Left lung (tissue), 10 donors: ENCODE measurements around the gene SEMA3D. TPM values are rescaled to one million over a fixed set of nuclear protein-coding genes. Genes with fewer than 3 reads are reported as not detected.

Experiments used
- ATAC-seq: fragments of 200-7000 bp; cut with Tn5 transposase; one replicate; pipeline ENCODE4 v1.9.1; 2020; ENCODE audit warnings: moderate library complexity
- DNase-seq, 4 donors: peaks; one replicate each; pipeline ENCODE4 v3.0.0-alpha.2; 2013 to 2020
- H3K27ac ChIP-seq, 2 donors: fragments of 200-600 bp; sonication (generic) in 1 of 2; one replicate each; pipeline versions ENCODE4 v1.5.0 to v1.8.0; 2020 to 2021
- H3K27me3 ChIP-seq, 2 donors: fragments of 200-600 bp; sonication (generic) in 1 of 2; one replicate each; pipeline versions ENCODE4 v1.5.0 to v1.8.0; 2020 to 2021
- H3K36me3 ChIP-seq, 2 donors: fragments of 200-600 bp; sonication (generic) in 1 of 2; one replicate each; pipeline versions ENCODE4 v1.5.0 to v1.8.0; 2020 to 2021
- H3K4me1 ChIP-seq, 2 donors: fragments of 200-600 bp; one replicate each; pipeline ENCODE4 v1.8.0; 2021
- H3K4me3 ChIP-seq, 2 donors: fragments of 200-600 bp; sonication (generic) in 1 of 2; one replicate each; pipeline versions ENCODE4 v1.5.0 to v1.8.0; 2020 to 2021; ENCODE audit warnings: mild to moderate bottlenecking in 1 of 2
- H3K9me3 ChIP-seq, 2 donors: fragments of 200-600 bp; sonication (generic) in 1 of 2; one replicate each; pipeline versions ENCODE4 v1.5.0 to v1.8.0; 2020 to 2021
- intact Hi-C, 2 donors: fragments of 100-400 bp; cut with DNase I; formaldehyde crosslinking; loops; one replicate each; pipeline versions ENCODE4 v1.11.2 to v1.14.2; 2022
- polyA plus RNA-seq, 6 donors: library from polyadenylated mRNA; unstranded; fragments of 120-200 nt; gene quantifications; one replicate each; pipeline ENCODE4 v1.2.1, GENCODE V29; 2013; ENCODE audit not compliant: insufficient read length in 6 of 6
- total RNA-seq, 2 donors: library from RNA; stranded (reverse); fragmentation: NEBNext Ultra II Directional; extraction: Animal tissue kit (Norgen Biotek cat#: 25700); gene quantifications; one replicate each; pipeline ENCODE4 v1.2.1, GENCODE V29; 2021
- TF ChIP-seq, protein P1 (sequence below), 2 donors: fragments of 200-600 bp; sonication (generic) in 1 of 2; IDR thresholded peaks; one replicate each; pipeline versions ENCODE4 v1.5.0 to v1.8.0; 2021; ENCODE audit warnings: antibody characterized with exemption in 2 of 2
- donor health status: DM: no; HTN: yes; CAD: no.
- donor health status: DM: no; HTN: no; CAD: no.

Gene SEMA3D
- total and polyA plus RNA-seq, 8 donors = 5.5 to 68.5 (median 46.3) TPM

DNA sequence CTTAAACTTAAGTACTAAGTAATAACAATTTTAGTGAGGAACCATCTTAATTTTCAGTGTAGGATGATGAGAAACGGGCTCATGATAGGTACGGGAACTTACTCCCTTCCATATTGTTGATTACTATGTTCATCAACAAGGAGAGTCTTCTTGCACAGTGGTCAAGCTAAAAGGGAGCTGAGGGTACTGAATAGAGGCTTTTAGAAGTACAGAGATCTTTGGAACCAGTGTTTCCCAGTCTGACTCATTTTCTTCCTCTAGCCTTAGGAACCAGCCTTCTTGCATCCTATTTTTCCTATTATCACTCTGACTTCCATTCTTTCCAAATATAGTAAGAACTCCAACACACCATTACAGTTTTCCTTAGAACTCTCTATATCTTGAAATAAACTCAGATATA lies 17.6 kb upstream of the SEMA3D start:
- Histone ChIP-seq H3K27ac (no peak overlapping the region), H3K4me1 (no peaks in the 10 kb centered on the region), H3K27me3 (no peaks in the 10 kb centered on the region), H3K4me3 (no peak overlapping the region), H3K9me3 (no peaks in the 10 kb centered on the region), H3K36me3 (no peaks in the 10 kb centered on the region)
- intact Hi-C loops = no loop called here
- ATAC-seq (no peak), DNase-seq (no peak)
- TF ChIP-seq, protein P1, sequence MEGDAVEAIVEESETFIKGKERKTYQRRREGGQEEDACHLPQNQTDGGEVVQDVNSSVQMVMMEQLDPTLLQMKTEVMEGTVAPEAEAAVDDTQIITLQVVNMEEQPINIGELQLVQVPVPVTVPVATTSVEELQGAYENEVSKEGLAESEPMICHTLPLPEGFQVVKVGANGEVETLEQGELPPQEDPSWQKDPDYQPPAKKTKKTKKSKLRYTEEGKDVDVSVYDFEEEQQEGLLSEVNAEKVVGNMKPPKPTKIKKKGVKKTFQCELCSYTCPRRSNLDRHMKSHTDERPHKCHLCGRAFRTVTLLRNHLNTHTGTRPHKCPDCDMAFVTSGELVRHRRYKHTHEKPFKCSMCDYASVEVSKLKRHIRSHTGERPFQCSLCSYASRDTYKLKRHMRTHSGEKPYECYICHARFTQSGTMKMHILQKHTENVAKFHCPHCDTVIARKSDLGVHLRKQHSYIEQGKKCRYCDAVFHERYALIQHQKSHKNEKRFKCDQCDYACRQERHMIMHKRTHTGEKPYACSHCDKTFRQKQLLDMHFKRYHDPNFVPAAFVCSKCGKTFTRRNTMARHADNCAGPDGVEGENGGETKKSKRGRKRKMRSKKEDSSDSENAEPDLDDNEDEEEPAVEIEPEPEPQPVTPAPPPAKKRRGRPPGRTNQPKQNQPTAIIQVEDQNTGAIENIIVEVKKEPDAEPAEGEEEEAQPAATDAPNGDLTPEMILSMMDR (IDR thresholded peaks at IDR 0.05) = no peak

DNA sequence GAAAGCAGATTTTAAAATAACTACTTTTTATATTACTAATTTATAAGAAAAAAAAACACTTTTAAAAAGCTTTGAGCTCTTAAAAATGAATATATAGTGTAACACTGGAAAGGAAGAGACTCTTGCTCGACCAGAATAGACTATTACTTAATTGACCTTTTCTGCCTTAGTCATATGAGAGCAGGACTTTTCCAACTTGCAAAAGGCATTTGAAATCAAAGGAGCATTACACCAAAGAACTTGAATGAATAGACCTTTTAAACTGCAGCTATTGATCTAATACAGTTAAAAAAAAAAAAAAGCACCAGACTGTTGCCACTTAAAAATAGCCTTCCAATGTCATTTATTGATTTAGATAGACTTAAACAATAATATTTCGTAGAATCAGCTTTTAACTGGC lies 17.2 kb upstream of the SEMA3D start:
- TF ChIP-seq, protein P1 (IDR thresholded peaks at IDR 0.05) = no peak
- Histone ChIP-seq H3K36me3 (no peaks in the 10 kb centered on the region), H3K4me3 (no peak overlapping the region), H3K27ac (no peak overlapping the region), H3K9me3 (no peaks in the 10 kb centered on the region), H3K4me1 (no peaks in the 10 kb centered on the region), H3K27me3 (no peaks in the 10 kb centered on the region)
- DNase-seq (no peak), ATAC-seq (no peak)
- intact Hi-C loops = no loop called here

DNA sequence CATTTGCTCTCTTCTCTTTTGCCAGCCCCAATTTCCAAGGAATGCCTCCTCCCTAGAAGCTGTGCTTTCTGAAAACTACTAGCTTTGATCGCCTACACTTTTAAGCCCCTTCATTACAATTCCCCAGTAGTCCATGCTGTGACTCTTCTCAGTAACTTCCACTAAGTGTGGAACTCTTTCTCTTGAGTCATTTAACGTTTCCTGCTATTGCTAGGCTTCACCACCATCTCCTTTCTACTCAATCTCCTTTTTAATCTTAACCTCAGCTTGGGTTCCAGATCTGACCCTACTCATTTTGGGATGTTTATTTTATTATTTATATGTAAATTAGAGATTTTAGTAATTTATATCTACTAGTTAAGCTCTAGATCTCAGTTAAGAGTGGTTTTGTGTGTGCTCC lies 14.4 kb upstream of the SEMA3D start:
- no peak overlapping the region for H3K4me3 ChIP-seq
- no peaks in the 10 kb centered on the region for H3K9me3 ChIP-seq
- ATAC-seq = no peak
- H3K27me3 ChIP-seq = no peaks in the 10 kb centered on the region
- H3K36me3 ChIP-seq = no peaks in the 10 kb centered on the region
- DNase-seq = no peak
- H3K4me1 ChIP-seq = no peaks in the 10 kb centered on the region
- TF ChIP-seq, protein P1 (IDR thresholded peaks at IDR 0.05) = no peak
- intact Hi-C loops = no loop called here
- no peak overlapping the region for H3K27ac ChIP-seq

DNA sequence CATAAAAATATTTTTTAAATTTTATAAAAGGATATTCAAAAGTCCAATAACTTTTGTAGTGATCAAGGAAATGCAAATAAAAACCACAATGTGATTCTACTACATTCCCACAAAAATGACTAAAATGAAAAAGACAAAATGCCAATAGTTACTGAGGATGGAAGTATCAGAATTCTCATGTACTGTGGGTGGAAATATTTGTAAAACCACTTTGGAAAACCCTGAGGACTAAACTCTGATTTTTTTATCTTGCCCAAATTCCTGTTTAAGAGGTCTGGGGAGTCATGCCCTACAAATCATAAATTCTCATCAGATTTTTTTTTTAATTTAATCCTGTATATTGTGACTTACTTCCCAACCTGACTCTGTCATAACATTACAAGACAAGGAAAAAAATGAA lies 9.8 kb upstream of the SEMA3D start:
- ATAC-seq (no peak), DNase-seq (no peak)
- Histone ChIP-seq H3K4me3 (no peak overlapping the region), H3K27ac (no peak overlapping the region), H3K9me3 (no peaks in the 10 kb centered on the region), H3K36me3 (no peaks in the 10 kb centered on the region), H3K4me1 (no peaks in the 10 kb centered on the region), H3K27me3 (no peaks in the 10 kb centered on the region)
- TF ChIP-seq, protein P1 (IDR thresholded peaks at IDR 0.05) = no peak
- intact Hi-C loops = no loop called here

DNA sequence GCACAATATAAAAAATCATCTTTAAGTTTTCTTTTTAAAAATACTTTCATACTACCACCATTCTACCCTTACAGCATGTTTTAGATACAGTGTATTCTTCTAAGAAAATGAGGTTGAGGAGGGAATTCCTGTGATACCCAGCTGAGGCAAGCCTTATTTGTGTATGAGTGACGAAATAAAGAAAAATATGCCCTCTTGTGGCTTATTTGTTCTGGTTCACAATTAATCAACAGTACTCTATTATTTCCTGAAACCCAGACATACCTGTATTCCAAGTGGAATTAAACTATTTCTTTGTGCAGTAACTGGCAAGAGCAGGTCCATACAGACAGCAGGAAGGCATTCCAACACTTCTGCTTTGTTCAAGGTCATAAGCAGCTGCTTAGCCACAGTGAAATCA lies 4.5 kb upstream of the SEMA3D start:
- Histone ChIP-seq H3K9me3 (no peaks in the 10 kb centered on the region), H3K27ac (no peak overlapping the region), H3K4me1 (peaks cover 0 to 8% of the 10 kb centered on the region in 2 donors), H3K36me3 (no peaks in the 10 kb centered on the region), H3K27me3 (peaks cover 1 to 28% of the 10 kb centered on the region in 2 donors), H3K4me3 (no peak overlapping the region)
- ATAC-seq = no peak
- intact Hi-C loops = no loop called here
- TF ChIP-seq, protein P1 (IDR thresholded peaks at IDR 0.05) = no peak
- DNase-seq = peak in 1 of 4 donors; percentile 18
